Adipocyte (in vitro differentiated cells): ENCODE results near the gene FAM200B.

Experiments used
- DNase-seq: peaks from one replicate; pipeline ENCODE4 v3.0.0-alpha.2; 2015; ENCODE audit warnings: low read depth
- H3K27me3 ChIP-seq: replicated peaks from 2 replicates; pipeline ENCODE4 v1.7.0; 2013; ENCODE audit warnings: mild to moderate bottlenecking, low read length, moderate library complexity; ENCODE audit not compliant: control insufficient read depth, insufficient read depth
- H3K36me3 ChIP-seq: 2 replicates; pipeline ENCODE4 v1.7.0; 2013; ENCODE audit warnings: low read length, mild to moderate bottlenecking, moderate library complexity; ENCODE audit not compliant: control insufficient read depth, insufficient read depth, severe bottlenecking
- H3K4me1 ChIP-seq: 2 replicates; pipeline ENCODE4 v1.7.0; 2013; ENCODE audit warnings: mild to moderate bottlenecking, low read length, moderate library complexity; ENCODE audit not compliant: control insufficient read depth, insufficient read depth
- H3K4me3 ChIP-seq: 2 replicates; pipeline ENCODE4 v1.7.0; 2013; ENCODE audit warnings: mild to moderate bottlenecking, low read length, moderate library complexity
- H3K9ac ChIP-seq: 2 replicates; pipeline ENCODE4 v1.7.0; 2013; ENCODE audit warnings: mild to moderate bottlenecking, low read length, moderate library complexity
- H3K9me3 ChIP-seq: 2 replicates; pipeline ENCODE4 v1.7.0; 2013; ENCODE audit warnings: mild to moderate bottlenecking, low read length, moderate library complexity; ENCODE audit not compliant: control insufficient read depth

FAM200B gene

GRCh38 chr4:15672101-15672500 is 9.5 kb upstream of the FAM200B start:
- H3K36me3 ChIP-seq = peaks cover 6% of the 10 kb centered on the region
- peaks cover 13% of the 10 kb centered on the region for H3K4me1 ChIP-seq
- no peak for DNase-seq
- no peaks in the 10 kb centered on the region for H3K27me3 ChIP-seq
- H3K9ac ChIP-seq = no peak overlapping the region
- no peak overlapping the region for H3K4me3 ChIP-seq
- H3K9me3 ChIP-seq = no peaks in the 10 kb centered on the region

DNA sequence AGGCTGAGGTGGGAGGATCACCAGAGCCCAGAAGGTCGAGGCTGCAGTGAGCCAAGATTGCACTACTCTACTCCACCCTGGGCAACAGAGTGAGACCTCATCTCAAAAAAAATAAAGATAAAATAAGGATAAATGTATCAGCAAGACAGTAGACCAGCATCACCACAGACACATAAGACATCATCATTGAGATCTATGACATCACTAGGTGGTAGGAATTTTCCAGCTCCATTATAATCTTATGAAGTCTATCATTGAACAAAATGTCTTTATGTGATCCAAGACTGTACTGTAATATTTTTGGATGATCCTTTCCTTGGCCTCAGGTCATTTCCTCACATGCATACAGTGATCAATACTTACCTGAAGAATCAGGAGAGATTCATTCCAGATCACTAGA is 8.3 kb upstream of the FAM200B start:
- no peak for DNase-seq
- H3K4me1 ChIP-seq = peaks cover 21% of the 10 kb centered on the region
- no peaks in the 10 kb centered on the region for H3K9me3 ChIP-seq
- H3K36me3 ChIP-seq = no peaks in the 10 kb centered on the region
- H3K9ac ChIP-seq = no peak overlapping the region
- no peak overlapping the region for H3K4me3 ChIP-seq
- no peaks in the 10 kb centered on the region for H3K27me3 ChIP-seq

GRCh38 chr4:15674046-15674445 is 7.6 kb upstream of the FAM200B start:
- DNase-seq = no peak
- no peaks in the 10 kb centered on the region for H3K9me3 ChIP-seq
- no peaks in the 10 kb centered on the region for H3K27me3 ChIP-seq
- H3K4me1 ChIP-seq = peaks cover 18% of the 10 kb centered on the region
- H3K36me3 ChIP-seq = no peaks in the 10 kb centered on the region
- H3K9ac ChIP-seq = no peak overlapping the region
- H3K4me3 ChIP-seq = no peak overlapping the region

GRCh38 chr4:15674926-15675325 is 6.7 kb upstream of the FAM200B start:
- Histone ChIP-seq H3K36me3 (no peaks in the 10 kb centered on the region), H3K27me3 (no peaks in the 10 kb centered on the region), H3K9ac (no peak overlapping the region), H3K9me3 (no peaks in the 10 kb centered on the region), H3K4me1 (peaks cover 12% of the 10 kb centered on the region), H3K4me3 (no peak overlapping the region)
- no peak for DNase-seq

GRCh38 chr4:15675356-15675755 is 6.3 kb upstream of the FAM200B start:
- no peak overlapping the region for H3K9ac ChIP-seq
- H3K36me3 ChIP-seq = no peaks in the 10 kb centered on the region
- no peaks in the 10 kb centered on the region for H3K27me3 ChIP-seq
- H3K4me1 ChIP-seq = peaks cover 15% of the 10 kb centered on the region
- no peak overlapping the region for H3K4me3 ChIP-seq
- no peak for DNase-seq
- H3K9me3 ChIP-seq = no peaks in the 10 kb centered on the region

GRCh38 chr4:15676039-15676438 is 5.6 kb upstream of the FAM200B start:
- DNase-seq = no peak
- Histone ChIP-seq H3K4me3 (no peak overlapping the region), H3K36me3 (no peaks in the 10 kb centered on the region), H3K27me3 (no peaks in the 10 kb centered on the region), H3K9ac (no peak overlapping the region), H3K4me1 (peaks cover 17% of the 10 kb centered on the region), H3K9me3 (no peaks in the 10 kb centered on the region)

- Histone ChIP-seq H3K4me3 (no peak overlapping the region), H3K36me3 (no peaks in the 10 kb centered on the region), H3K9ac (no peak overlapping the region)
These were observed 4.7 kb upstream of the FAM200B start for GRCh38 chr4:15676899-15677298.

DNA sequence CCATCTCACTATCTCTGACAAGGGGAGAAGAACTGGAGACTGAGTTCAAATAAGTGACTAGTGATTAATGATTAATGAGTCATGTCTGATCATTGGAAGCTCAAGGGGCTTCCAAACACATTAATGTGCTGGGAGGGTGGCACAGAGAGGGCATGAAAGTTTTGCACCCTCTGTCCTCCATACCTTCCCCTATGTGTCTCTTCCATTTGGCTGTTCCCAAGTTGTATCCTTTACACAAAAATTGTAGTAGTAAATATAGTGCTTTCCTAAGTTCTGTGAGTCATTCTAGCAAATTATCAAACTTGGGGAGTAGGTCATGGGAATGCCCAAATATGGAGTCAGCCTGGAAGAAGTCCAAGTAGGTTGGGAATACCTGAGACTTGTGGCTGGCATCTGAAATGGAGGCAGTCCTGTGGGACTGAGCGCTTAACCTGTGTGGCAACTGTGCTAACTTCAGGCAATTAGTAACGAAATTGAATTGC is 4.1 kb upstream of the FAM200B start:
- DNase-seq = peak; percentile 24
- Histone ChIP-seq H3K9ac (no peak overlapping the region), H3K36me3 (no peaks in the 10 kb centered on the region), H3K4me1 (peaks cover 21% of the 10 kb centered on the region), H3K27me3 (no peaks in the 10 kb centered on the region), H3K4me3 (no peak overlapping the region), H3K9me3 (no peaks in the 10 kb centered on the region)

More at GRCh38 chr4:15676899-15677298, 4.7 kb upstream of the FAM200B start:
- no peak for DNase-seq
- Histone ChIP-seq H3K4me1 (peaks cover 17% of the 10 kb centered on the region), H3K27me3 (no peaks in the 10 kb centered on the region), H3K9me3 (no peaks in the 10 kb centered on the region)

GRCh38 chr4:15681067-15681371 is 608 bp upstream of the FAM200B start:
- Histone ChIP-seq H3K27me3 (no peaks in the 10 kb centered on the region), H3K4me3 (peak overlapping the region; percentile 89), H3K4me1 (peaks cover 39% of the 10 kb centered on the region), H3K9ac (peak overlapping the region; percentile 97), H3K9me3 (no peaks in the 10 kb centered on the region), H3K36me3 (peaks cover 3% of the 10 kb centered on the region)
- no peak for DNase-seq

- Histone ChIP-seq H3K36me3 (peaks cover 17% of the 10 kb centered on the region), H3K4me1 (peaks cover 38% of the 10 kb centered on the region), H3K9me3 (no peaks in the 10 kb centered on the region), H3K27me3 (no peaks in the 10 kb centered on the region), H3K9ac (peak overlapping the region; percentile 97), H3K4me3 (peak overlapping the region; percentile 89)
- DNase-seq = peak; percentile 51
These were observed 865 bp downstream of the FAM200B start for GRCh38 chr4:15682242-15683142.

DNA sequence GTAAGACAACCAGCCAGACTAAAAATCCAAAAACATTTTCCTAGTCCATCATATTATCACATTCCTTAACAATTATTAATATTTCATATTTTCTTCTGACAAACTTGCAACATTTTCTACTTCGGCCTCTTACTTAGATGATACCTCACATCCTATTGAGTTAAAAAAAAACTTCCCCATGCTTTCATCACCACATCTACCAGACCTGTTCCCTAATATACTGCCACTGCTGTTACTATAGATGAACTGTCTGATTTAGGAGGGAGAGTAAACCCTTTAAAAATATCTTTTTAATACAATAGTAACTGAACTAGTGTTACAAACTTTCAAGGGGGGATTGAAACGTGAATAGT is 1.5 kb downstream of the FAM200B start:
- no peak for DNase-seq
- H3K36me3 ChIP-seq = peaks cover 18% of the 10 kb centered on the region
- peak overlapping the region; percentile 89 for H3K4me3 ChIP-seq
- no peaks in the 10 kb centered on the region for H3K27me3 ChIP-seq
- peak overlapping the region; percentile 97 for H3K9ac ChIP-seq
- H3K9me3 ChIP-seq = no peaks in the 10 kb centered on the region
- H3K4me1 ChIP-seq = peaks cover 40% of the 10 kb centered on the region

GRCh38 chr4:15684498-15684897 is 2.9 kb downstream of the FAM200B start:
- Histone ChIP-seq H3K4me1 (peaks cover 54% of the 10 kb centered on the region), H3K4me3 (no peak overlapping the region), H3K36me3 (peaks cover 18% of the 10 kb centered on the region), H3K9ac (no peak overlapping the region), H3K9me3 (no peaks in the 10 kb centered on the region), H3K27me3 (no peaks in the 10 kb centered on the region)
- DNase-seq = no peak
